Thoracic aorta (tissue), 2 donors: ENCODE data around the gene POU2F1. TPM values are rescaled to one million over a fixed set of nuclear protein-coding genes. Genes with fewer than 3 reads are reported as not detected.

Source experiments
- ATAC-seq: fragments of 150-250 bp; one replicate; pipeline ENCODE4 v1.8.0; 2017; ENCODE audit warnings: low read depth; ENCODE audit not compliant: insufficient number of reproducible peaks, low FRiP score
- DNase-seq: peaks from one replicate; pipeline ENCODE4 v3.0.0-alpha.2; 2020; ENCODE audit warnings: low spot score
- H3K27ac ChIP-seq, 2 donors: fragments of 200-600 bp; sonication (generic); 1 replicate in 1 of 2; 2 replicates in 1 of 2; pipeline ENCODE4 v1.5.1; 2016; ENCODE audit warnings: mild to moderate bottlenecking in 2 of 2, moderate library complexity in 2 of 2
- H3K27me3 ChIP-seq: fragments of 200-600 bp; sonication (generic); replicated peaks from 2 replicates; pipeline ENCODE4 v1.6.0; 2016; ENCODE audit warnings: mild to moderate bottlenecking; ENCODE audit not compliant: insufficient read depth
- H3K36me3 ChIP-seq: fragments of 200-600 bp; sonication (generic); one replicate; pipeline ENCODE4 v1.5.1; 2016
- H3K4me1 ChIP-seq, 2 donors: fragments of 200-600 bp; sonication (generic); 1 replicate in 1 of 2; 2 replicates in 1 of 2; pipeline versions ENCODE4 v1.5.1 to v1.6.0; 2016; ENCODE audit warnings: low read depth in 2 of 2, mild to moderate bottlenecking in 1 of 2; ENCODE audit not compliant: control insufficient read depth in 1 of 2
- H3K4me3 ChIP-seq: fragments of 200-600 bp; sonication (generic); 2 replicates; pipeline ENCODE4 v1.5.1; 2016; ENCODE audit warnings: mild to moderate bottlenecking
- H3K9me3 ChIP-seq: fragments of 200-600 bp; sonication (generic); 2 replicates; pipeline ENCODE4 v1.5.1; 2016
- total RNA-seq, 2 donors: library from RNA; depleted of rRNA; stranded (reverse); fragments of >200 nt; gene quantifications; one replicate each; pipeline versions ENCODE4 v1.1.0 to v1.2.3, GENCODE V29; 2016
- TF ChIP-seq, protein P1 (sequence below): fragments of 200-600 bp; sonication (generic); IDR thresholded peaks from one replicate; pipeline ENCODE4 v1.5.1; 2019; ENCODE audit warnings: antibody characterized with exemption

Gene POU2F1
- total RNA-seq, 2 donors from 2014 or later, result 15.3 to 25.5 TPM

DNA sequence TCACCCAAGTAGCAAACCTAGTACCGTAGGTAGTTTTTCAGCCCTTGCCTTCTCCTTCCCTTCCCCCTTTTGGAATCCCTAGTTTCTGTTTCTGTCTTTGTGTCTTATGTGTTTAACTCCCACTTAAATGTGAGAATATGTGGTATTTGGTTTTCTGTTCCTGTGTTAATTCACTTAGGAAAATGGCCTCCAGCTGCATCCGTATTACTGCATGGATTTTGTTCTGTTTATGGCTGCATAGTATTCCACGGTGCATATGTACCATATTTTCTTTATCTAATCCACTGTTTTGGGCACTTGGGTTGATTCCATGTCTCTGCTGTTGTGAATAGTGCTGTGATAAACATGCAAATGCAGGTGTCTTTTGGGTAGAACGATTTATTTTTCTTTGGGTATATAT lies 138.6 kb downstream of the POU2F1 start:
- no peaks in the 10 kb centered on the region for H3K27me3 ChIP-seq
- no peaks in the 10 kb centered on the region for H3K4me1 ChIP-seq
- H3K27ac ChIP-seq, result no peak overlapping the region
- H3K9me3 ChIP-seq, result no peaks in the 10 kb centered on the region
- TF ChIP-seq, protein P1, sequence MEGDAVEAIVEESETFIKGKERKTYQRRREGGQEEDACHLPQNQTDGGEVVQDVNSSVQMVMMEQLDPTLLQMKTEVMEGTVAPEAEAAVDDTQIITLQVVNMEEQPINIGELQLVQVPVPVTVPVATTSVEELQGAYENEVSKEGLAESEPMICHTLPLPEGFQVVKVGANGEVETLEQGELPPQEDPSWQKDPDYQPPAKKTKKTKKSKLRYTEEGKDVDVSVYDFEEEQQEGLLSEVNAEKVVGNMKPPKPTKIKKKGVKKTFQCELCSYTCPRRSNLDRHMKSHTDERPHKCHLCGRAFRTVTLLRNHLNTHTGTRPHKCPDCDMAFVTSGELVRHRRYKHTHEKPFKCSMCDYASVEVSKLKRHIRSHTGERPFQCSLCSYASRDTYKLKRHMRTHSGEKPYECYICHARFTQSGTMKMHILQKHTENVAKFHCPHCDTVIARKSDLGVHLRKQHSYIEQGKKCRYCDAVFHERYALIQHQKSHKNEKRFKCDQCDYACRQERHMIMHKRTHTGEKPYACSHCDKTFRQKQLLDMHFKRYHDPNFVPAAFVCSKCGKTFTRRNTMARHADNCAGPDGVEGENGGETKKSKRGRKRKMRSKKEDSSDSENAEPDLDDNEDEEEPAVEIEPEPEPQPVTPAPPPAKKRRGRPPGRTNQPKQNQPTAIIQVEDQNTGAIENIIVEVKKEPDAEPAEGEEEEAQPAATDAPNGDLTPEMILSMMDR, result no peak
- DNase-seq (no peak), ATAC-seq (no peak)
- H3K36me3 ChIP-seq, result no peaks in the 10 kb centered on the region
- H3K4me3 ChIP-seq, result no peak overlapping the region

DNA sequence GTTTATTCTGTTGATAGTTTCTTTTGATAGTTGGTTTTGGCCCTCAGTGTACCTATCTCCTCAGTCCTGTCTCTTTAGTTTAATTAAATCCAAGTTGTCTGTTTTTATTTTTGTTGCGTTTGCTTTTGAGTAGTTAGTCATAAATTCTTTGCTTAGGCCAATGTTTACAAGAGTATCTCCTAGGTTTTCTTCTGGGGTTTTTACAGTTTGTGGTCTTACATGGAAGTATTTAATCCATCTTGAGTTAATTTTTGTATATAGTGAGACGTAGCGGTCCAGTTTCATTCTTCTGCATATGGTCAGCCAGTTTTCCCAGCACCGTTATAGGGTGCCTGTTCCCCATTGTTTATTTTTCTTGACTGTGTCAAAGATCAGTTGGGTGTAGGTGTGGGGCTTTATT lies 139.4 kb downstream of the POU2F1 start:
- H3K4me3 ChIP-seq, result no peak overlapping the region
- DNase-seq (no peak), ATAC-seq (no peak)
- no peaks in the 10 kb centered on the region for H3K27me3 ChIP-seq
- H3K36me3 ChIP-seq, result no peaks in the 10 kb centered on the region
- TF ChIP-seq, protein P1, result no peak
- no peaks in the 10 kb centered on the region for H3K4me1 ChIP-seq
- H3K27ac ChIP-seq, result no peak overlapping the region
- H3K9me3 ChIP-seq, result no peaks in the 10 kb centered on the region

DNA sequence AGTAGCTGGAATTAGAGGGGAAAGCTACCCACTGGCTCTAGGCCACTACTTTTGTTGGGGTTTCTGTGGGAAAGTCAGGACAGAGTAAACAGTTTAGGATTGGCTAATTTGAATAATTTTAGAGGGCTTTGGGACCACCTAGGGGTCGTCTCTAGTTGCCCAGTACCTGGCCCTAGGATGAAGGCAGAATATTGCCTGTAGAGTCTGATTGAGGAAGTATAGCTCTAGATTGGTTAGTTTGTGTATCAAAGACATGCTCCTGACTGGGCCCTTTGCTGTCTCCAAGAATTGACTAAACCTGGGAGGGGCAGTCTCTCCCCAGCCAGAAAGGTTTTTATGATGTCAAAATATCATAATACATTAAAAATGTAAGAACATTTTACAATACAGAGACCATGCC lies 142.0 kb downstream of the POU2F1 start:
- Histone ChIP-seq H3K27me3 (no peaks in the 10 kb centered on the region), H3K4me1 (no peaks in the 10 kb centered on the region), H3K9me3 (no peaks in the 10 kb centered on the region), H3K36me3 (no peaks in the 10 kb centered on the region), H3K4me3 (no peak overlapping the region), H3K27ac (no peak overlapping the region)
- TF ChIP-seq, protein P1, result no peak
- DNase-seq (no peak), ATAC-seq (no peak)

DNA sequence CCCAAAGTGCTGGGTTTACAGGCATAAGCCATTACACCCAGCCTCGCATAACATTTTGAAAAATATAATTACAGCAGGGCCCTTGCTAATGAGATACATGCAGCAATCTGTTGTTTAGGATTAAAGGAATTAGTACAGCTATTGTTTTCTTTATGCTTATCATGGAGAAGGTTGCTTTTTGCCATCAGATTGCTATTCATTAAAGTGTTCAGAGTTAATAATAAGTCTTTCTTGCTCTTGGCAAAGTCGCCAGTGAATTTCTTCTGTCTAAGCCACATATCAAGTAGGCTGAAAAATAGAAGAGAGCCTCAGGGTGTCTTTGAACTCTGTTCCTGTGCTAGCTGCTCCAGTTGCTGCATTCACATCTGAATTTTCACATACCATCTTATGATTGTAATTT lies 144.1 kb downstream of the POU2F1 start:
- ATAC-seq (no peak), DNase-seq (no peak)
- Histone ChIP-seq H3K9me3 (no peaks in the 10 kb centered on the region), H3K36me3 (no peaks in the 10 kb centered on the region), H3K27me3 (no peaks in the 10 kb centered on the region), H3K4me1 (no peaks in the 10 kb centered on the region), H3K4me3 (no peak overlapping the region), H3K27ac (no peak overlapping the region)
- TF ChIP-seq, protein P1, result no peak

DNA sequence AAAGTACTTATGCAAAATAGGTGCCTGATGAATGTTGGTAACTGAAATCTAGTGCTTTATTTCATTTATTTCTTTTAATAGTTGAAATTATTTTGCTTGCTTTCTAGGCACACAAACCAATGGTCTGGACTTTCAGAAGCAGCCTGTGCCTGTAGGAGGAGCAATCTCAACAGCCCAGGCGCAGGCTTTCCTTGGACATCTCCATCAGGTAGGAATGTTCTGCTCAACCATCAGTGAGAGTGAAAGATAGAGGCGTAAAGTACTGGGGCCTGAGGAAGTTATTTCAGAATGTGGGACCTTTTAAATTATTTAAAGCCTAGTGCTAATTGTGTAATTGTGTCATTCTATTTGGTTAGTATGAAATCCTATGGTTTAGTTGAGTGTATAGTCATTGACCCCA lies 144.7 kb downstream of the POU2F1 start:
- TF ChIP-seq, protein P1, result no peak
- ATAC-seq, result no peak
- no peaks in the 10 kb centered on the region for H3K27me3 ChIP-seq
- no peak overlapping the region for H3K27ac ChIP-seq
- DNase-seq, result no peak
- H3K36me3 ChIP-seq, result no peaks in the 10 kb centered on the region
- H3K4me1 ChIP-seq, result no peaks in the 10 kb centered on the region
- no peaks in the 10 kb centered on the region for H3K9me3 ChIP-seq
- no peak overlapping the region for H3K4me3 ChIP-seq
